Activated naive CD4-positive, alpha-beta T cell (primary cell): Measurements from ENCODE around the gene MORN4.
"Not testable (repeated sequence)": the region's sequence is repeated elsewhere in the genome, so short reads cannot be mapped to it uniquely, and the experiment has no call there.

Source experiments
- DNase-seq, 4 experiments: peaks; one replicate each; lab custom pipeline; 2025; lab: John Stamatoyannopoulos, UW

Gene MORN4

GRCh38 chr10:97596101-97597082 lies 36.9 kb downstream of the MORN4 start:
- DNase-seq, result no peak

- no peak for DNase-seq
Measured at GRCh38 chr10:97593421-97593820, 39.9 kb downstream of the MORN4 start.

GRCh38 chr10:97590748-97591495 lies 42.4 kb downstream of the MORN4 start:
- no peak for DNase-seq

GRCh38 chr10:97590082-97590747 lies 43.1 kb downstream of the MORN4 start:
- no peak for DNase-seq

- no peak for DNase-seq
Measured at GRCh38 chr10:97589479-97589878, 43.8 kb downstream of the MORN4 start, which contains the start of gene C10orf62. Gene C10orf62, plus strand, starts transcription at chr10:97589721. Its CDS starts 177 bp downstream, at chr10:97589898.

- no peak for DNase-seq
Measured at GRCh38 chr10:97587183-97587582, 46.1 kb downstream of the MORN4 start.

GRCh38 chr10:97585439-97585811 lies 47.9 kb downstream of the MORN4 start:
- DNase-seq, result no peak

- DNase-seq, result no peak
Measured at GRCh38 chr10:97584798-97585438, 48.4 kb downstream of the MORN4 start.

GRCh38 chr10:97584060-97584797 lies 49.1 kb downstream of the MORN4 start, which contains the start of gene HOGA1:
Gene HOGA1, plus strand, starts transcription at chr10:97584389. Its CDS starts 315 bp downstream, at chr10:97584704.
- no peak for DNase-seq

- DNase-seq, result no peak
Measured at GRCh38 chr10:97583476-97583875, 49.8 kb downstream of the MORN4 start.

- DNase-seq, result no peak
Measured at GRCh38 chr10:97582169-97582568, 51.1 kb downstream of the MORN4 start.

GRCh38 chr10:97580421-97581367 lies 52.6 kb downstream of the MORN4 start:
- DNase-seq, result no peak

GRCh38 chr10:97578171-97578844 lies 55.0 kb downstream of the MORN4 start:
- no peak for DNase-seq

GRCh38 chr10:97577701-97578100 lies 55.6 kb downstream of the MORN4 start:
- no peak for DNase-seq

- DNase-seq, result not testable (repeated sequence)
Measured at GRCh38 chr10:97576487-97576886, 56.8 kb downstream of the MORN4 start.

- no peak for DNase-seq
Measured at GRCh38 chr10:97575127-97575668, 58.1 kb downstream of the MORN4 start.

GRCh38 chr10:97574374-97575126 lies 58.8 kb downstream of the MORN4 start:
- no peak for DNase-seq

- DNase-seq, result no peak
Measured at GRCh38 chr10:97573672-97574071, 59.6 kb downstream of the MORN4 start.
